Retinal pigment epithelial cell (primary cell): ENCODE results near the gene MLST8.

Source experiments
- DNase-seq: peaks from one replicate; pipeline ENCODE4 v3.0.0-alpha.2; 2010; ENCODE audit warnings: low read depth
- H3K4me3 ChIP-seq: 2 replicates; pipeline ENCODE4 v1.5.1; 2011; ENCODE audit warnings: mild to moderate bottlenecking, low read length, control low read depth, moderate library complexity
- TF ChIP-seq, protein P1 (sequence below): conservative IDR thresholded peaks from 2 replicates; pipeline ENCODE4 v1.5.1; 2011; ENCODE audit warnings: low read depth, low read length, control low read depth, inconsistent platforms

The MLST8 gene, protein sequence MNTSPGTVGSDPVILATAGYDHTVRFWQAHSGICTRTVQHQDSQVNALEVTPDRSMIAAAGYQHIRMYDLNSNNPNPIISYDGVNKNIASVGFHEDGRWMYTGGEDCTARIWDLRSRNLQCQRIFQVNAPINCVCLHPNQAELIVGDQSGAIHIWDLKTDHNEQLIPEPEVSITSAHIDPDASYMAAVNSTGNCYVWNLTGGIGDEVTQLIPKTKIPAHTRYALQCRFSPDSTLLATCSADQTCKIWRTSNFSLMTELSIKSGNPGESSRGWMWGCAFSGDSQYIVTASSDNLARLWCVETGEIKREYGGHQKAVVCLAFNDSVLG

DNA sequence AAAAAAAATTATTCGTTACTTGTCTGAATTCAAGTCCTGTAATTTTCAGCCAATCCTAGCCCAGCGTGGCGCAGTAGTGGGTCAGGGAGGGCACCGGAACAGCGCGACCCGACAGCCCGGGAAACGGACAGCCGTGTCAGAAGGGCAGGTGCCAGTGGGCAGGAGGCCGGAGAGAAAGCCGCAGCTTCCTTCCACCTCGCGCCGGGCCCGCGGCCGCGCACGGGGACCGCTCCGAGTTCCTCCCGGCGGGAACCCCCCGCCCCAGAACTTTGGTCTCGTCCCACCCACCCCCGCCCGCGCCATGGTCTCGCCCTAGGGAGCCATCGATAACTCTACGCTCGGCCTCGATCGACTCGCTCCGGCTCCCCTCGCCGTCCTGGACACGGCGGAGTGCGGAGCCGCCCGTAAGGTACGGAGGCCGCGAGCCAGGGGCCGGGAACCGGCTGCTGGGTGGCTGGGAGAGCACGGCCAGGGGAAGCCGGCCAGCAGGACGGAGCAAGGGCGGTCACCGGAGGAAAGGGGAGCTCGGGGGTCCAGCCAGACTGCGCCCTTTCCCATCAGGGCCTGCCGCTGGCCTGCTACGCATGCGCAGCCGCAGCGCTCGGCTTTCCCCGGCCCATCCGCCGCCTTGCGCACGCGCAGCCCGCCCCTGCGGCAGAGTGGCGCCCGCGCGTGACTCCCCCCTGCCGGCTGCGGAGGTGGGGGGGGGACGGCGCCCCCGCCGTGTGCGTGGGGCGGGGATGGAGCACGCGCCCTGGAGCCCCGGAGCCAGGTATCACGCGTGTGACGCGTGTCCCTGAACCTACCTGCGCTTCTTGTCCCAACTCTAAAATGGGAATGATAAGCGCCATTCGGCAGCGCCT lies at the start of gene MLST8:
MLST8 (plus strand) TSS at position 351 of the 863 bp plus-strand sequence. CDS start 632 bp downstream, outside the sequence.
- H3K4me3 ChIP-seq, result peak within 1 kb of the TSS; percentile 89
- peak; percentile 37 for DNase-seq
- TF ChIP-seq, protein P1, sequence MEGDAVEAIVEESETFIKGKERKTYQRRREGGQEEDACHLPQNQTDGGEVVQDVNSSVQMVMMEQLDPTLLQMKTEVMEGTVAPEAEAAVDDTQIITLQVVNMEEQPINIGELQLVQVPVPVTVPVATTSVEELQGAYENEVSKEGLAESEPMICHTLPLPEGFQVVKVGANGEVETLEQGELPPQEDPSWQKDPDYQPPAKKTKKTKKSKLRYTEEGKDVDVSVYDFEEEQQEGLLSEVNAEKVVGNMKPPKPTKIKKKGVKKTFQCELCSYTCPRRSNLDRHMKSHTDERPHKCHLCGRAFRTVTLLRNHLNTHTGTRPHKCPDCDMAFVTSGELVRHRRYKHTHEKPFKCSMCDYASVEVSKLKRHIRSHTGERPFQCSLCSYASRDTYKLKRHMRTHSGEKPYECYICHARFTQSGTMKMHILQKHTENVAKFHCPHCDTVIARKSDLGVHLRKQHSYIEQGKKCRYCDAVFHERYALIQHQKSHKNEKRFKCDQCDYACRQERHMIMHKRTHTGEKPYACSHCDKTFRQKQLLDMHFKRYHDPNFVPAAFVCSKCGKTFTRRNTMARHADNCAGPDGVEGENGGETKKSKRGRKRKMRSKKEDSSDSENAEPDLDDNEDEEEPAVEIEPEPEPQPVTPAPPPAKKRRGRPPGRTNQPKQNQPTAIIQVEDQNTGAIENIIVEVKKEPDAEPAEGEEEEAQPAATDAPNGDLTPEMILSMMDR, result no peak

DNA sequence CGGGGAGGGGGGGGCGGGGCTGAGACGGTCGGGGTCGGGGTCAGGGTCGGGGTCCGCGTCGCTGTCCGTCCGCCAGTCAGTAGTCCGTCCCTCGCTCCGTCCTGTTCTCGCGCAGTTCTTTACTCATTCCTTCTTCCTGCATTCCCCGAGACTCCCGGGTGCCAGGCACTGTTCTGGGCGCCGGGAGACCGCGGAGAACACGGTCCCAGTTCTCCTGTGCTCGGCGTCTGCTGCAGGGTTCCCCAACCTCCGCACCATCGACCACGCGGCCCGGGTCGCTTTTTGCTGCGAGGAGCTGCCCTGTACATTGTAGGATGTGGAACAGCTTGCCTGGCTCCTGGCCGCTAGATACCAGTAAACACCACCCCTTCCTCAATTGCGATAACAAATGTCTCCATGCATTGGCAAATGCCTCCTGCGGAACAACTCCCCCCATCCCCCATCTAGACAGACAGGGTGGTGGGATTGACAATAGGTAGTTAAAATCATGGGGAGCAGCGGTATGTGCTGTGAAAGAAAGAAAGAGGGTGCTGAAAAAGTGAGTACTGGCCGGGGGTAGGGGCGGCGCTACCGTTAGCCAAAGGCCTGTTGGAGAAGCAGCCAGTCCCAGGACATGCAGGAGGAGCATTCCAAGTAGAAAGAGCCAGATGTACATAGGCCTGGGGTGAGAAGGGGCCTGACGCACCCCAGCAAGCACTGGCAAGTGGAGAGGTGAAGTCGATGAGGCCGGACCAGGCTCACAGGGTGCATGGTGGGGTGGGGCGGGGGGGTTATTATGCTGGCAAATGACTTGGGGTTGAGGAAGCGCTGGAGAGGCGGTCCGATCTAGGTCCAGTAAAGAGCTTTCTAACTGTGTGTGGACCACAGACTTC lies 49.0 kb upstream of the MLST8 start:
- peak overlapping the region; percentile 91 for H3K4me3 ChIP-seq
- DNase-seq, result no peak
- TF ChIP-seq, protein P1, result no peak

DNA sequence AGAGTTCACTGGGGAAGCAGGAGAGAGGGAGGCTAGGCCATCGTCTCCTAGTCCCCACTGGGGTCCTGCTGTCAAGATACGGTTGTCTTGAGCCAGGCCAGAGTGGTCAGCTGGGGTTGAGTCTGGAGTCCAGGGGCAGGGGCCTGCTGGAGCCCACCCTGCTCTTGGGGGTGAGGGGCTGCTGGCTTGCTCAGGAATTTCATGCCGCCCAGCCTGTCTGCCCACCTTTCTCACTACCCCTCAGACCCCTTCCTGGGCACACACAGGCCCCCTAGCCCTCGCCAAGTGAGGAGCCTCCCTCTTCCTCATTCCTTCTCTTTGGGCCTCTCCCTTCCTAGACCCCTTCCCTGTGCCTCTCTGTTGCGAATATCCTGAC lies 48.4 kb upstream of the MLST8 start:
- no peak for DNase-seq
- H3K4me3 ChIP-seq, result peak overlapping the region; percentile 91
- TF ChIP-seq, protein P1, result no peak

- TF ChIP-seq, protein P1, result no peak
- no peak overlapping the region for H3K4me3 ChIP-seq
- DNase-seq, result no peak
These were observed 47.6 kb upstream of the MLST8 start for GRCh38 chr16:2157480-2158261.

- H3K4me3 ChIP-seq, result no peak overlapping the region
- no peak for DNase-seq
- TF ChIP-seq, protein P1, result no peak
These were observed 47.0 kb upstream of the MLST8 start for GRCh38 chr16:2158262-2158638.

DNA sequence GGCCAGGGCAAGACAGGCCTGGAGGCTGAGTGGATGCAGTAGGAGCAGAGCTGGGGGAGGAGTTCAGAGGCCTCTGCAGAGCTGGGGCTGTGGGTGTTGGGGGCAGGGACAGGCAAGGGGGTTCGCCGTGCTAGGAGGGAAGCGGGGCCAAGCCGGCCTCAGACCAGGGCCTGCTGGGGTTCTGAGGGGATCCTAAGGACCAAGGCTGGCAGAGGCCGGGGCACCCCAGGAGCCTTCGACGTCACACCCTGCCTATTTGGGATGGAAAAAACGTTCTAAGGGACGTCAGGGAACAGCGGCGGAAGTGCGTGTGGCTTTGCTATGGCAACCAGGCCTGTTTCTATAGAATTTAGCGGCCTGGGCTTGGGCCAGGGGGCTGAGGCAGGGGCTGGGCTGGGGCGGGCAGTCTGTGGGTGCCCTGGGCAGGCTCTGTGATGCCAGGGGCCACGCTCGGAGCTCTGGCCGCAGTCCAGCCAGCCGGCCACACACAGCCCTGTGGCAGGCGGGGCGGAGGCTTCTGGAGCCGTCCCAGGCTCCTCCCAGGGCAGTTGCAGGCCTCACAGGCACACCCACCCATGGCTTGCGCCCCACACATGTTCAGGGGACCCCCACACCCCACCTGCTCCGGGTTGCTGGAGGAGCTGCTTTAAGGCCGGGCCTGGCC lies 45.9 kb upstream of the MLST8 start:
- TF ChIP-seq, protein P1, result no peak
- no peak overlapping the region for H3K4me3 ChIP-seq
- no peak for DNase-seq
